ENCODE data around the gene GPS1.

Gene GPS1

GRCh38 chr17:82051776-82052637 is at the start of gene GPS1, which contains the start of gene RFNG:
TSS of gene GPS1 (plus strand) at chr17:82051898. CDS start at chr17:82051932, 34 bp downstream.
TSS of gene RFNG (minus strand) at chr17:82051811. CDS start at chr17:82051766, 45 bp downstream.
- DNase-seq (ENCODE audit: low spot score) = peak; percentile 69

- peak; percentile 93 for DNase-seq (ENCODE audit: low spot score)
Measured at GRCh38 chr17:82003411-82004381, 48.0 kb upstream of the GPS1 start.

- no peak for DNase-seq (ENCODE audit: low spot score)
Measured at GRCh38 chr17:82004517-82005455, 46.9 kb upstream of the GPS1 start.

GRCh38 chr17:82005701-82006348 is 45.9 kb upstream of the GPS1 start:
- DNase-seq (ENCODE audit: low spot score) = no peak

- no peak for DNase-seq (ENCODE audit: low spot score)
Measured at GRCh38 chr17:82006468-82007227, 45.0 kb upstream of the GPS1 start.

- DNase-seq (ENCODE audit: low spot score) = no peak
Measured at GRCh38 chr17:82007228-82007494, 44.5 kb upstream of the GPS1 start.

- no peak for DNase-seq (ENCODE audit: low spot score)
Measured at GRCh38 chr17:82007495-82008257, 44.0 kb upstream of the GPS1 start.

GRCh38 chr17:82008258-82008940 is 43.3 kb upstream of the GPS1 start:
- DNase-seq (ENCODE audit: low spot score) = no peak

- DNase-seq (ENCODE audit: low spot score) = no peak
Measured at GRCh38 chr17:82008941-82009405, 42.7 kb upstream of the GPS1 start.

- DNase-seq (ENCODE audit: low spot score) = no peak
Measured at GRCh38 chr17:82009413-82009812, 42.3 kb upstream of the GPS1 start.

- no peak for DNase-seq (ENCODE audit: low spot score)
Measured at GRCh38 chr17:82010575-82011525, 40.8 kb upstream of the GPS1 start.

- no peak for DNase-seq (ENCODE audit: low spot score)
Measured at GRCh38 chr17:82011617-82012187, 40.0 kb upstream of the GPS1 start.

- no peak for DNase-seq (ENCODE audit: low spot score)
Measured at GRCh38 chr17:82012261-82012639, 39.4 kb upstream of the GPS1 start.

- no peak for DNase-seq (ENCODE audit: low spot score)
Measured at GRCh38 chr17:82012640-82013295, 38.9 kb upstream of the GPS1 start.

GRCh38 chr17:82013341-82013740 is 38.4 kb upstream of the GPS1 start:
- no peak for DNase-seq (ENCODE audit: low spot score)

- no peak for DNase-seq (ENCODE audit: low spot score)
Measured at GRCh38 chr17:82013772-82014321, 37.9 kb upstream of the GPS1 start.

GRCh38 chr17:82014432-82014831 is 37.3 kb upstream of the GPS1 start:
- DNase-seq (ENCODE audit: low spot score) = no peak
